ENCODE results near the gene TPCN2. TPM values are rescaled to one million over a fixed set of nuclear protein-coding genes. Genes with fewer than 3 reads are reported as not detected.
"Not testable (repeated sequence)": the region's sequence is repeated elsewhere in the genome, so short reads cannot be mapped to it uniquely, and the experiment has no call there.

The TPCN2 gene
- total RNA-seq, 1 experiment from 2014 or later: 15.2 TPM

- CTCF ChIA-PET: no interaction called here
- BruUV-seq (replicated peaks): no TSS peak
- intact Hi-C loops (cut with micrococcal nuclease): no loop called here
Observed at GRCh38 chr11:69133251-69133650, 84.5 kb downstream of the TPCN2 start.

GRCh38 chr11:69134182-69134581 lies 85.5 kb downstream of the TPCN2 start:
- H3K4me2 ChIP-seq (ENCODE audit: low read length); H3K27me3 ChIP-seq (ENCODE audit: insufficient read depth, low read length); H3K27ac ChIP-seq (ENCODE audit: low read depth, low read length); H3K9ac ChIP-seq (ENCODE audit: low read length); H3K4me3 ChIP-seq (replicated peaks in 1 of 2; ENCODE audit: low read depth in 1 of 2, low read length in 2 of 2); POLR2A ChIA-PET; H4K20me1 ChIP-seq (ENCODE audit: insufficient read depth); H2AFZ ChIP-seq (ENCODE audit: low read depth, low read length, poor library complexity, severe bottlenecking); RAD21 ChIA-PET (ENCODE audit: low non-redundant PET in 1 of 2, low total read pairs in 2 of 2, uncharacterized antibody in 2 of 2, unreplicated experiment in 2 of 2); H3K9me2 ChIP-seq (ENCODE audit: insufficient read depth); H3K9me3 ChIP-seq (ENCODE audit: control insufficient read depth in 1 of 2, insufficient read depth in 1 of 2, low read depth in 1 of 2, low read length in 2 of 2); H3K79me2 ChIP-seq (ENCODE audit: insufficient read depth, low read length); BruUV-seq (replicated peaks); ATAC-seq; H3K36me3 ChIP-seq (ENCODE audit: control insufficient read depth in 1 of 2, insufficient read depth in 2 of 2, low read length in 2 of 2); CTCF ChIA-PET; intact Hi-C loops (cut with micrococcal nuclease); DNase-seq (ENCODE audit: low read depth, low spot score): not testable (repeated sequence)
- H3K4me1 ChIP-seq (ENCODE audit: control insufficient read depth in 1 of 2, insufficient read depth in 2 of 2, low read length in 2 of 2): peaks cover 37 to 47% of the 10 kb centered on the region in 2 experiments

More at GRCh38 chr11:69133251-69133650, 84.5 kb downstream of the TPCN2 start:
- Histone ChIP-seq H3K36me3 (ENCODE audit: control insufficient read depth in 1 of 2, insufficient read depth in 2 of 2, low read length in 2 of 2) (no peaks in the 10 kb centered on the region), H3K27ac (ENCODE audit: low read depth, low read length) (no peak overlapping the region), H3K9me2 (ENCODE audit: insufficient read depth) (no peaks in the 10 kb centered on the region), H3K4me3 (replicated peaks in 1 of 2; ENCODE audit: low read depth in 1 of 2, low read length in 2 of 2) (no peak overlapping the region), H3K4me1 (ENCODE audit: control insufficient read depth in 1 of 2, insufficient read depth in 2 of 2, low read length in 2 of 2) (peaks cover 28 to 38% of the 10 kb centered on the region in 2 experiments), H3K4me2 (ENCODE audit: low read length) (no peak overlapping the region), H3K79me2 (ENCODE audit: insufficient read depth, low read length) (no peaks in the 10 kb centered on the region), H3K27me3 (ENCODE audit: insufficient read depth, low read length) (no peaks in the 10 kb centered on the region), H3K9ac (ENCODE audit: low read length) (no peak overlapping the region), H2AFZ (ENCODE audit: low read depth, low read length, poor library complexity, severe bottlenecking) (no peak overlapping the region), H4K20me1 (ENCODE audit: insufficient read depth) (no peaks in the 10 kb centered on the region), H3K9me3 (ENCODE audit: control insufficient read depth in 1 of 2, insufficient read depth in 1 of 2, low read depth in 1 of 2, low read length in 2 of 2) (peaks cover 0 to 12% of the 10 kb centered on the region in 2 experiments; a peak in 1 of 4 replicates)
- ATAC-seq (no peak), DNase-seq (ENCODE audit: low read depth, low spot score) (no peak)
- TF ChIP-seq CBX3 (IDR thresholded peaks at IDR 0.05; ENCODE audit: low read depth): peak; percentile 79; the same call in 1 of the 2 replicates
- no peak for TF ChIP-seq TCF7L2 (IDR thresholded peaks at IDR 0.05; ENCODE audit: borderline replicate concordance, extremely low read depth, insufficient read depth, insufficient read length)
- no peak for TF ChIP-seq POLR2A (IDR thresholded peaks at IDR 0.05; ENCODE audit: borderline replicate concordance, extremely low read depth, insufficient read depth, insufficient read length)
- POLR2A ChIA-PET: no interaction called here
- RAD21 ChIA-PET (ENCODE audit: low non-redundant PET in 1 of 2, low total read pairs in 2 of 2, uncharacterized antibody in 2 of 2, unreplicated experiment in 2 of 2): no interaction called here
